OCI-M1 (cell line): ENCODE measurements around the gene CAMTA2.
A peak's percentile ranks its signal among the peaks of the same experiment; 100 is the strongest.
"Not testable (repeated sequence)": the region's sequence is repeated elsewhere in the genome, so short reads cannot be mapped to it uniquely, and the experiment has no call there.

Source experiments
- DNase-seq: peaks from one replicate; lab custom pipeline; 2025; lab: John Stamatoyannopoulos, UW

Gene CAMTA2

DNA sequence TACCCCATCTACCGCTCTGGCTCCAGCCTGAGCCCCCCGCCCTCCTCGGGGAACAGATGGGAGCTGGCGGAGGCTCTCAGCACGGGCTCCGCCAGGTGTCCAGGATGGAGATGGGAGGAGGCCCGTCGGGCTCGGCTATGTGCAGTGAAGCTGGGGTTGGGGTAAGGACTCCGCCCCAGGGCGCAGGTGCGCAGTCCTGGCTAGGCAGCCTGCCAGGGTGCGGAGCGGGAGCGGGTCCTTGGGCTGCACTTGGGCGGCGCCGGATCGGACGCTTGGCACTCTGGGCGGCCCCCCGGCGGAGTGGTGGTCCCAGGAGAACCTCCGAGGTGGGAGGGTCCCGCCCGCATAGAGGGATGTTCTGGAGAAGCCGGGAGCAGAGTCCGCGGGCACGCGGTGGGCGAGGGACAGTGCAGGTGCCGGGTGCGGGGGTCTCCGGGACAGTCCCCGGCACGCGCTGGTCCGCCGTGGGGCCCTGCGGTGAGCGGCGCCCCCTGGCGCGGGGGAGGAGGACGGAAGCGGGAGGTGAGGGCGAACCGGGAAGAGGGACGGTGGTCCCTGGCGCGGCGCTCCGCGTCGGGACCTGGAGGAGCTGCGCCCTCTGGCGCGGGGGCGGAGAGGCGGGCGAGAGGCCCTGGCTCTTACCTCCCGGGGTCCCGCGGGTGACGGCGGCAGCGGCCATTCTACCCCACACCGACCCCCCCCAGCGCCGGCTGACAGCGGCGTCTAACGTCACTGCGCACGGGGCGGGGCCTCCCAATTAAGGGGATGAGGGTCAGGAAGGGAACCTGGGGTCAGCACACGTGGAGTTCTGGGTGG is at the start of gene CAMTA2:
CAMTA2 (minus strand) TSS at position 725 of the 816 bp plus-strand sequence. CDS start 1,453 bp downstream, outside the sequence.
- DNase-seq, result peak; percentile 98

DNA sequence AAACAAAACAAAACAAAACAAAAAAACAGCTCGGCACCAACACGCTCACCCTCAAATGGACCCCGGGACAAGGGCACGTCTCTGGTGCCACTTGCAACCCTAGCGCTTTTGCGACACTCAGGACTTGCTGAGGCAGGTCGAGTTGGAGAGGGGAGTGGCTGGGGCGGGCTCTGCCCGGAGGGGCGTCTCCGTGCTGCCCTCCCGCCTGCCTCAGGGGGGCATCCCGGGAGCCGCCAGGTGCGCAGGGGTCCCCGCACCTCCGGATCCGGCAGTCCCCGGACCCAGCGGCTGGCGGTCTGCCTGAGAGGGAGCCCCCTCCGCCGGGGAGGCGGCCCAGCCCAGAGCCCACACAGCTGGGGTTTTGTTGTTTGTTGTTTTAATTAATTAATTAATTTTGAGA is 47.8 kb upstream of the CAMTA2 start, which contains the start of gene SLC52A1:
SLC52A1 (minus strand) TSS at position 112 of the 400 bp plus-strand sequence. CDS start 820 bp downstream, outside the sequence.
- no peak for DNase-seq

- no peak for DNase-seq
These were observed 47.2 kb upstream of the CAMTA2 start for GRCh38 chr17:5034651-5035050.

GRCh38 chr17:5034063-5034462 is 46.6 kb upstream of the CAMTA2 start:
- DNase-seq, result no peak

GRCh38 chr17:5033352-5034015 is 46.0 kb upstream of the CAMTA2 start:
- no peak for DNase-seq

DNA sequence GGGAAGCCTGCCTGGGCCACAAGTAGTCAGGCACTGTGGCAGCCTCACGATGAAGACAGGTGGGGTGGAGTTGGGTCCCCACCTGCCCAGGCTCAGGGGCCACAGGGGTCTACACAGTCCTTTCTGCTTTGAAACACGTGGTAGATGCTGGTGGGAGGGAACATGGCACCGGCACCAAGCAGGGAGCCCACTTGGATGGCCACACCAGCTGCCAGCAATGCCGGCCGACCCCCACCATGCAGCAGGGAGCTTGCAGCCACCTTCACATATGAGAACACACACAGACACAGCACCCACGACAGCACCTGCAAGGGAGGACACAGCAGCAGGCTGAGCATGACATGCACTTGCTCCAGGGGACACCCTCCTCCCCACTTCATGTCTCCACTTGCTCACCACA is 45.4 kb upstream of the CAMTA2 start:
- DNase-seq, result no peak

- DNase-seq, result peak; percentile 93
These were observed 44.0 kb upstream of the CAMTA2 start for GRCh38 chr17:5031365-5032082.

DNA sequence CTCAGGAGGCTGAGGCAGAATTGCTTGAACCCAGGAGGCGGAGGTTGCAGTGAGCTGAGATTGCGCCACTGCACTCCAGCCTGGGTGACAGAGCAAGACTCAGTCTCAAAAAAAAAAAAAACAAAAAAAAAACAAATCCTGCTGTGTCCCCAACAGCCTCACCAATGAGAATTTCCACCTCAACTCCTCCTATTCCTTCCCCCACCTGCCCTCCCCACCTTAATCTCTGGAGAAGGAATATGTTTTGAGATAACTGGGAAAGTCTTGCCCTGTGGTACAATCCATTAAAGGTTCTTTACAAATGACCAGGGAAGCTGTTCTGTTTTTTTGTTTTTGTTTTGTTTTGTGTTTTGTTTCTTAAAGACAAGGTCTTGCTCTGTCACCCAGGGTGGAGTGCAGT is 42.7 kb upstream of the CAMTA2 start:
- not testable (repeated sequence) for DNase-seq

GRCh38 chr17:5027916-5028315 is 40.4 kb upstream of the CAMTA2 start:
- DNase-seq, result no peak

DNA sequence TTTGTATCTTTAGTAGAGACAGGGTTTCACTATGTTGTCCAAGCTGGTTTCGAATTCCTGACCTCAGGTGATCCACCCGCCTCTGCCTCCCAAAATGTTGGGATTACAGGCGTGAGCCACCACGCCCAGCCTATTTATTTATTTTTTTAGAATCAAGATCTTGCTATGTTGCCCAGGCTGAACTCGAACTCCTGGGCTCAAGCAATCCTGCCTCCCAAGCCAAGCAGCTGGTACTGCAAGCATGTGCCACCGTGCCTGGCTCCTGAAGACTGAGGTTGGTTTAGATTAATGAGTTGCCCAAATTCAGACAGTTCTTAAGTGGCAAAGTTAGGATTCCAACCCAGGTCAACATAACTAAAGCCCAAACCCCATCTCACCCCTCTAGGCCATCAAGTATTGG is 39.8 kb upstream of the CAMTA2 start:
- no peak for DNase-seq

DNA sequence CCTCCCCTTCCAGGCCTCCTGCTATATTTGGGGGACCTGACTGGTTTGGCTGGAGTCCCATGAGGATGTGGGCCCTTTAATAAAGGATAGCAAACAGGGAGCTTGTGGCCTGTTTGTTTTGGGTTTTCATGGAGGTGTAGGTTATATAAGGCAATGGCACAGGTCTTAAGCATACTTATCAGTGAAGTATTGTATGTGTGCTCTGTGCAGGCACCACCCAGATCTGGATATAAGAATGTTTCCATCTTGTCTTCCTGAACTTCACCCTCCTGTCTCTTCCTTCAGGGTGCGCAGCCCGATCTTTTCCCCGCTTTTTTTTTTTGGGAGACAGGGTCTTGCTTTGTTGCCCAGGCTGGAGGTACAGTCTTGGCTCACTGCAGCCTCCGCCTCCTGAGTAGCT is 37.1 kb upstream of the CAMTA2 start:
- DNase-seq, result no peak

DNA sequence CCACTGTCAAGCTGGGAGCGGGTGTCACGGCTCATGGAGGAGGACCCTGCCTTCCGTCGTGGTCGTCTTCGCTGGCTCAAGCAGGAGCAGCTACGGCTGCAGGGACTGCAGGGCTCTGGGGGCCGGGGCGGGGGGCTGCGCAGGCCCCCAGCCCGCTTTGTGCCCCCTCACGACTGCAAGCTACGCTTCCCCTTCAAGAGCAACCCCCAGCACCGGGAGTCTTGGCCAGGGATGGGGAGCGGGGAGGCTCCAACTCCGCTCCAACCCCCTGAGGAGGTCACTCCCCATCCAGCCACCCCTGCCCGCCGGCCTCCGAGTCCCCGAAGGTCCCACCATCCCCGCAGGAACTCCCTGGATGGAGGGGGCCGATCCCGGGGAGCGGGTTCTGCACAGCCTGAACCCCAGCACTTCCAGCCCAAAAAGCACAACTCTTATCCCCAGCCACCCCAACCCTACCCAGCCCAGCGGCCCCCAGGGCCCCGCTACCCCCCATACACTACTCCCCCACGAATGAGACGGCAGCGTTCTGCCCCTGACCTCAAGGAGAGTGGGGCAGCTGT is 36.2 kb upstream of the CAMTA2 start:
- no peak for DNase-seq

DNA sequence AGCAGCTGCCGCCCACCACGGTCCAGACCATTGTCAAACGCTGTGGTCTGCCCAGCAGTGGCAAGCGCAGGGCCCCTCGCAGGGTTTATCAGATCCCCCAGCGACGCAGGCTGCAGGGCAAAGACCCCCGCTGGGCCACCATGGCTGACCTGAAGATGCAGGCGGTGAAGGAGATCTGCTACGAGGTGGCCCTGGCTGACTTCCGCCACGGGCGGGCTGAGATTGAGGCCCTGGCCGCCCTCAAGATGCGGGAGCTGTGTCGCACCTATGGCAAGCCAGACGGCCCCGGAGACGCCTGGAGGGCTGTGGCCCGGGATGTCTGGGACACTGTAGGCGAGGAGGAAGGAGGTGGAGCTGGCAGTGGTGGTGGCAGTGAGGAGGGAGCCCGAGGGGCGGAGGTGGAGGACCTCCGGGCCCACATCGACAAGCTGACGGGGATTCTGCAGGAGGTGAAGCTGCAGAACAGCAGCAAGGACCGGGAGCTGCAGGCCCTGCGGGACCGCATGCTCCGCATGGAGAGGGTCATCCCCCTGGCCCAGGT is 34.8 kb upstream of the CAMTA2 start:
- no peak for DNase-seq

DNA sequence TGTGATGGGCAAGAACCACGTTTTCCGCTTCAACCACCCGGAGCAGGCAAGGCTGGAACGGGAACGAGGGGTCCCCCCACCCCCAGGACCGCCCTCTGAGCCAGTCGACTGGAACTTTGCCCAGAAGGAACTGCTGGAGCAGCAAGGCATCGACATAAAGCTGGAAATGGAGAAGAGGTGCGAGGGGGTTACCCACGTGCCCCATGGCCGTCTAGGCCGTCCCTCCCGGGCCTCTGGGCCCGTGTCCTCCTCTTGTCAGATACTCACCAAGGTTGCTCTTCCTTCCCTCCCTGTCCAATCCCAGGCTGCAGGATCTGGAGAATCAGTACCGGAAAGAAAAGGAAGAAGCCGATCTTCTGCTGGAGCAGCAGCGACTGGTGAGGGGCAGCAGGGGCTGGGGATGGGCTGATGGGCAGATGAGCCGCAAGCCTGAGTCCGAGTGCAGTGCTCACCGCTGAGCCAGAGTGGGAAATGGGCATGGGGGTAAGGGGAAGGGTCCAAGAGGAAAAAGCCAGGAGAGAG is 33.1 kb upstream of the CAMTA2 start:
- no peak for DNase-seq

DNA sequence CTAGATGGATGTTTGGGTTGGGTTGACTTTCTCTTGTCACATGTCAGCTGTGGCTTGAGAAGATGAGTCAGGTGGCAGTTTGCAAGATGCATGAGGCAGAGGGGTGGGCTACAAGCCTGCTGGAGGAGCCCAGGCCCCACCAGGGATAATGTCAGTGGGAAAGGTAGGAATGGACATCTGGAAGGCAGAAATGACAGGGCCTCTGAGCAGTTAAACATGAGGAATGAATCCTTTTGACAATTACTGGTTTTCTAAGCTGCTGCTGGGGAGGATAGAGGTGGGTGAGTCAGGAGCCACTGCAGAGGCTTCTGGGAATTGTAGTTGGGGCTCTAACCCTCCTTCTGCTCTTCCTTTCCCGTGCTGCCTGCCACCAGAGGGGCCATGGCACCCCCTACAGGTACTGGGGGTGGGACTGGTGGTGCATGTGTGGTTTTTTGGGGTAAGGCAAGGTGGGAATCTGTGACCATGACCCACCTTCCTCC is 32.0 kb upstream of the CAMTA2 start:
- peak; percentile 52 for DNase-seq

DNA sequence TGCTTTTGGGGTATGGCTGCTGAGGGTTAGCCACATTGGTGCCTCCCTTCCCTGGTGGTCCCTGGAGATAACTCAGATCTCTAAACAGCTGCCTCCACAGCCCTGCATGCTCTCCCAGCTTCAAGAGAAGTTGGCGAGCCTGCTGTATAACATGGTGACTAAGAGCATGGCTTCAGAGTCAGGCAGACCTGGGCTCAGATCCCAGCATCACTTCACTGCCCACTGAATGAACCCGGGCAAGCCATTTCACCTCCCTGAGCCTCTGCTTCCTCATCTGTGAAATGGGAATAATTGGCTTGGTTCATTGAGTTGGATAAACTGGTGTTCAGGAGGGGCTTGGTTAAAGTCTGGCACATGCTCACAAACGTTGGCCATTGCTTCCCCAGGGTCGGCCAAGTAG is 26.9 kb upstream of the CAMTA2 start:
- DNase-seq, result no peak

DNA sequence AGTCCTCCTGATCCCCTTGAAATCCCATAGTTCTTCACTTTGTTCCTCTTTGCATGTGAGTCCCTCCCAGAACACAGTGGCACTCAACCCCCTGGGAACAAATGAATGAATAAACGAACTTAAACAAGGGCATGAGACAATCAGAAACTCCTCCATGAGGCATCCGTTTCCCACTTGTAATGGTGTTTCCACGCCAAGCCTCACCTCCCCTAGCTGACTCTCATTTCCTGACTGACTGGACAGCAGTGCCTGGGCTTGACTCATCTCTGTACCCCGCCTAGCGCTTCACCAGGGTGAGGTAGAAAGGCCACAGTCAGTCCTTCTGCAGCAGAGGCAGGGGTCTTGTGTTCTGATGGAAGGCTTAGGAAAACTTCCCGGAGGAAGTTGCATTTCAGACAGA is 24.5 kb upstream of the CAMTA2 start:
- no peak for DNase-seq

GRCh38 chr17:5003214-5003867 is 15.9 kb upstream of the CAMTA2 start:
- no peak for DNase-seq

- DNase-seq, result no peak
These were observed 14.8 kb upstream of the CAMTA2 start for GRCh38 chr17:5002121-5002788.

DNA sequence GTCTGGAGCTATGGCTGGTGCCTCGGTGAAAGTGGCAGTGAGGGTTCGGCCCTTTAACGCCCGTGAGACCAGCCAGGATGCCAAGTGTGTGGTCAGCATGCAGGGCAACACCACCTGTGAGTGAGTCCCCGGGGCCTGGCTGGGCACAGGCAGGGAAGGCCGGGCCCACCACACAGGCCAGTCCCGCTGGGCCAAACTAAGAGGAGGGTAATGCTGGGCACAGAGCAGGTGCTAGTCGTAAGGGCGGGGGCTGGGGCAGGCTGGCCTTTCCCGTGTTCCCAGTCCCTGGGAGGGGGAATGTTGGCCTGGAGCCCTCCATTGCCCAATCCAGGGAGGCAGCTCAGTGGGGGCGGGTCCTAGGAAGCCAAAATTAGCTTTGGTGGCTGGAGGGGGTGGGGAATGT is 12.8 kb upstream of the CAMTA2 start:
- DNase-seq, result no peak
